Measurements from ENCODE around the gene GPATCH4.

- TF ChIP-seq POLR2A (IDR thresholded peaks at IDR 0.05; ENCODE audit: low read depth, low read length) (no peak), POLR2AphosphoS5 (IDR thresholded peaks at IDR 0.05; ENCODE audit: low read depth, low read length) (no peak), TAF1 (IDR thresholded peaks at IDR 0.05; ENCODE audit: borderline replicate concordance, low read depth, low read length) (no peak)
Observed at GRCh38 chr1:156578055-156578454, 23.2 kb downstream of the GPATCH4 start.

All from GM12892 (cell line).